Right kidney (tissue), 1 donor: ENCODE results near the gene KRTAP10-7.
"Not testable (repeated sequence)": the region's sequence is repeated elsewhere in the genome, so short reads cannot be mapped to it uniquely, and the experiment has no call there.

Experiments used
- DNase-seq: peaks from one replicate; pipeline ENCODE4 v3.0.0-alpha.2; 2016

KRTAP10-7 gene

GRCh38 chr21:44636209-44637017 lies 36.0 kb downstream of the KRTAP10-7 start:
- no peak for DNase-seq

DNA sequence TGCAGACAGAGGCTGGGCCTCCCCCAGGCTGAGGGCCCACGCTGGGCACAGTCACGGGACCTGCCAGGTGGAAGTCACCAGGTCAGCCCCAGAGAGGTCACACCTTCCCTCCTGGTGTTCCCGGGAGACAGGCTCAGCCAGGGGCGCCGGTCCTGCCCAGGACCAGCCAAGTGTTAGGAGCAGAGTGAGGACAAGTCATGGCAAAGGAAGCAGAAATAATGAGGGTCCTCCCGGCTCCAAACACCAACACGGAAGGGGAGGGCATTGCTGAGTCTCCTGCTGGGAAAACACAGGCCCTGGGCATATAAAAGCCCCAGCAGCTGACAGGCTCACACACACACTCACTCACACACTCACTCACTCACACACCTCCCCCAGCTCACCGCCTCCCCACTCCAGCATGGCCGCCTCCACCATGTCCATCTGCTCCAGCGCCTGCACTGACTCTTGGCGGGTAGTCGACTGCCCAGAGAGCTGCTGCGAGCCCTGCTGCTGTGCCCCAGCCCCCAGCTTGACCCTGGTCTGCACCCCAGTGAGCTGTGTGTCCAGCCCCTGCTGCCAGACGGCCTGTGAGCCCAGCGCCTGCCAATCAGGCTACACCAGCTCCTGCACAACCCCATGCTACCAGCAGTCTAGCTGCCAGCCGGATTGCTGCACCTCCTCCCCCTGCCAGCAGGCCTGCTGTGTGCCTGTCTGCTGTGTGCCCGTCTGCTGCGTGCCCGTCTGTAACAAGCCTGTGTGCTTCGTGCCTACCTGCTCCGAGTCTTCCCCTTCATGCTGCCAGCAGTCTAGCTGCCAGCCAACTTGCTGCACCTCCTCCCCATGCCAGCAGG lies 36.8 kb downstream of the KRTAP10-7 start, which contains the start of gene KRTAP10-10:
TSS of gene KRTAP10-10 (plus strand) at position 339 of the 833 bp plus-strand sequence. CDS start at position 401, 62 bp downstream.
- no peak for DNase-seq

DNA sequence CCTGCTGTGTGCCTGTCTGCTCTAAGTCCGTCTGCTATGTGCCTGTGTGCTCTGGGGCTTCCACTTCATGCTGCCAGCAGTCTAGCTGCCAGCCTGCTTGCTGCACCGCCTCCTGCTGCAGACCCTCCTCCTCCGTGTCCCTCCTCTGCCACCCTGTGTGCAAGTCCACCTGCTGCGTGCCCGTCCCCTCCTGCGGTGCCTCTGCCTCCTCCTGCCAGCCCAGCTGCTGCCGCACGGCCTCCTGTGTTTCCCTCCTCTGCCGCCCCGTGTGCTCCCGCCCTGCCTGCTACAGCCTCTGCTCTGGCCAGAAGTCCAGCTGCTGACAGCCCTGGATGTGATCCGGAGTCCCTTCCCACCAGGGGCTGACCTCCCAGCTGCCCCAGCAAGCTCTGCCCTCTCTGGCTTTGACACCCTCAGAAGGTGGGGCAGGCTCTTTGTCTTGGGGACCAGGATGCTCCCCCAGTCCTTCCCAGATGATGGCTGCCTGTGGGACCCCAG lies 37.5 kb downstream of the KRTAP10-7 start:
- not testable (repeated sequence) for DNase-seq

DNA sequence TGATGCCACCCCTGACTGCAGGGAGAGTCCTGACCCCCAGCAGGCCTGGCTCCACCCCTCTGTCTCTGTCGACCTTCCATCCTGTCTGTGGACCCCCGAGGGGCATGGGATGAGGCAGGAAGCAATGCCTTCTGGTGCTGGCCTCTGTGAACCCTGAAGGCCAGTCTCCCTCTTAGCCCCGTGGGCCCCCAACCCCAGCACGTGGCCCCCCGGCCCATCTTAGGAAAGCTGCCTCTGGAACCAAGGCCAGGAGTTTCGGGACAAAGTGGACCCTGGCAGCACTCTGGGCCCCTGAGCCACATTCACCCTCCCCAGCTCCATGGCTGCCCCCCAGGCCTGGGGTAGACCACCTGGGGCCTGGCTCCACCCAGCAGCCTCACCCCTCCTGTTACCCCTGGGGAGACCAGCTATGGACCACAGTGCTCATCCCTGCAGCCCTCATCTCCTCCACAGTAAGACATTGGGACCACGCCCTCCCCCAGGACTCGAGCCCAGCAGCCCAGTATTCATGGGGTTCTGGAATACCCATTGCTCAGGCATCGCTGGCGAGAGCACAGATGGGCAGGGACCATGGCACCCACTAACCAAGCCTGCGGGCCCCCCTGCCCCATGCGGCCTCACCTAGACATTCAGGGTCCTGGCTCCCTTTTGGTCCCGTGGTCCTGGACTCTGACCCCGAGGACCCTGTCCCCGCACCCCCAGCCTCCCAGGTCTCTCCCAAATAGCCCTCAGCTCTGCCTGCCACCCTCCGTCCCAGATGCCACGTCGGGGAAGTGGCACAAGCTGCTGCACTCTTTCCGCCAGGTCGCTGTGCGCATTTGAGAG lies 38.3 kb downstream of the KRTAP10-7 start:
- not testable (repeated sequence) for DNase-seq

GRCh38 chr21:44639331-44639655 lies 38.9 kb downstream of the KRTAP10-7 start:
- DNase-seq = no peak

DNA sequence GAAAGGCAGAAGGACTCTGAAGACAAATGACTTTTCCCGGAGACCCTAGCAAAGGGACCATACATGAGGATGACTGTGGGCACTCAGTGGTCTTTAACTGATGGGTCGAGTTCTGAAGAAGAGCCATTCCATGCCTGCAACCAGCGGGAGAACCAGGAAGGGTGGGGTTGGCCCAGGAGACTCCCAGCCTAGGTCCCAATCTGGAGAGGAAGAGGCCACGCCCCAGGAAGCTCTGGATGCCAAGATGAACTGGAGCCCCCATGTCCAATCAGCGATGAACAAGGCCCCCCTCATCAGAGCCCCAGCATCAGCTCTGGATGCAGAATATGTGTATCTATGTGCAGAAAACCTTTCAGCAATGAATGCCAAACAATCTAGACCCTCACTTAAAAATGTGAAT lies 40.4 kb downstream of the KRTAP10-7 start:
- no peak for DNase-seq

- no peak for DNase-seq
These were observed 43.4 kb downstream of the KRTAP10-7 start for GRCh38 chr21:44643741-44644310.

DNA sequence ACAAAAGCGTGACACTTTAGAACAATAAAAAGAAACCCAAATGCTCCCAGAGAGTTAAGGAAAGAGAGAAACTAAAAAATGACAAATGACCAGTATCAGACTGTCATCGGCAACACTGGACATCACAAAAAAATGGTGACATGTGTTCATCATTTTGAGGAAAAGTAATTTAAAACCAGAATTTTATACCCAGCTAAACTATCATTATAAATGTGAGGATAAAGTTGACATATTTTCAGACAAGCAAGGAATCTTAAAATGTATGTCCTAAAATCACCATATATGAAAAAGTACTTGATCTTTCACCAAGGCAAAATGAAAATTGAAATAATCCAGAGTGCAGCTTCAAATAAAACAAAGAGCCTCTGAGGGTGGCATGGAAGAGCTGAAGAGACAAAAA lies 44.5 kb downstream of the KRTAP10-7 start:
- DNase-seq = no peak

- not testable (repeated sequence) for DNase-seq
These were observed 46.2 kb downstream of the KRTAP10-7 start, which contains the start of gene KRTAP10-11 for GRCh38 chr21:44646366-44647221. Gene KRTAP10-11 (plus strand): TSS chr21:44646414. CDS start chr21:44646459, 45 bp downstream.

DNA sequence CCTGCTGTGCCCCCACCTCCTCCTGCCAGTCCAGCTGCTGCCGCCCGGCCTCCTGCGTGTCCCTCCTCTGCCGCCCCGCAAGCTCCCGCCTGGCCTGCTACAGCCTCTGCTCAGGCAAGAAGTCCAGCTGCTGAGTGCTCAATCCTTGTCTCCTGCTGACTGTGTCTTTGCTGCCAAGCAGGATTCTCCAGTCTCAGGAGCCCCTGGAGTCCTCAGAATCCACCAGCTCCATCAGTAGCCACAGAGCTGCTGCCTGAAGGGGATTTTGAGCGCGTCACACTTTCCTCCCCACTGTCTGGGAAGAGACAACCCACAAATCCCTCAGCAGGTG lies 46.8 kb downstream of the KRTAP10-7 start:
- no peak for DNase-seq

DNA sequence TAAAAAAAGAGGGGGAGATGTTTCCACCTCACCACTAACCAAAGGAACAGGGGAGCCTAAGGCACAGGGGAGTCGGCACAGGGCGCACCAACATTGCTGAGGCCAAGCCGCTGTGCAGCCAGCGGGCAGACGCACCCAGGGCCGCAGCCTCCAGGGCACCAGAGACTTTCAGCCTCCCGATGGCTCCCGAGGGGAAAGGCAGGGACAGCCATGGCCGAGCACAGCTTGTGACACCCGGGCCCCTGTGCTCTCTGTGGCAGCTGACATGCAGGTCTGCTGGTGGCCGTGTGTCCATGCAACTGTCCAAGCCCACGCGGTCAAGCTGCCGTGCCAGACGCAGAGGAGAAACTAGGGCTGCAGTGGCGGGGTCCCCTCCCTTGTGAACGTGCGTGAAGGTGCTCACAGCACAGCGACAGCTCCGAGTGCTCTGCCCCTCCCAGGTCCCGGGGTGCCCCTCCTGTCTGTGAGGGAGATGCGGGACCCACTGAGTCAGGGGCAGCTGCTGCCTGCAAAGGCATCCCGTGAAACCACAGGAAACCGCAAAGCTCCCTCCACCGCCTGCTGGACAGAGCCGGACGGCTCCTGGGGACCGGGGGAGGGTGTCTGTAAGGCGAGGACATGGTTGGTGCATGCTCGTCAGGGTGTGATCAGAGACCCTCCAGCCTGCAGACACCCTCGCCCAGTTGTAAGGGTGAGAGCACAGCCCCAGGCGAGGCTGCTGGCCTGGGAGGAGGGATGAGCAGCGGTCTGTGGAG lies 48.3 kb downstream of the KRTAP10-7 start:
- DNase-seq = no peak

- DNase-seq = no peak
These were observed 49.2 kb downstream of the KRTAP10-7 start for GRCh38 chr21:44649521-44650100.

DNA sequence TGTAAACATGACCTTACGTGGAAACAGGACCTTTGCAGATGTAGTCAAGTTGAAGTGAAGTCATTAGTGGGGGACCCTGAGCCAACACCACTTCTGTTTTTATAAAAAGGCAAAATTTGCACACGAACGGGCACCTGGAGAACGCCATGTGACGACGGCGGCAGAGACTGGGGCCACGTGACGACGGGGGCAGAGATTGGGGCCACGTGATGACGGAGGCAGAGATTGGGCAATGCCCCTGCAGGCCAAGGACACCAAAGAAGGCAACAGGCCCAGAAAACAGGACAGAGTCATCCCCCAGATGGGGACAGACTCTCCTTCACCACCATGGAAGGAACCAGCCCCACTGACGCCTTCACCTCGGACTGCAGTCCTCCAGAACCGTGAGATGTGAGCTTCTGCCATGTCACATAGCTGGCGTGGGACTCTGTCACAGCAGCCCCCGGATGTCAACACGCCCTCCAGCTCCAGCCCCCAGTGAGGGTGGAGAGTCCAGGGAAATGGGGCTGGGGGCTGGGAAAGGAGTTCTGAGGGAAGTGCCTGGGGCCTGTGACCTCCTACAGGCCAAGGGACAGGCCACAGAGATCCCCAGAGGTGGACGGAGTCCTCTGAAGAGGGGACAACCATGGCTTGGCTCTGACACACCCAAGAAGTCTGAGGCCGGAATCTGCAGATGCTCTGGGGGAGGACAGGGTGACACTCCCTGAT lies 50.0 kb downstream of the KRTAP10-7 start:
- no peak for DNase-seq

DNA sequence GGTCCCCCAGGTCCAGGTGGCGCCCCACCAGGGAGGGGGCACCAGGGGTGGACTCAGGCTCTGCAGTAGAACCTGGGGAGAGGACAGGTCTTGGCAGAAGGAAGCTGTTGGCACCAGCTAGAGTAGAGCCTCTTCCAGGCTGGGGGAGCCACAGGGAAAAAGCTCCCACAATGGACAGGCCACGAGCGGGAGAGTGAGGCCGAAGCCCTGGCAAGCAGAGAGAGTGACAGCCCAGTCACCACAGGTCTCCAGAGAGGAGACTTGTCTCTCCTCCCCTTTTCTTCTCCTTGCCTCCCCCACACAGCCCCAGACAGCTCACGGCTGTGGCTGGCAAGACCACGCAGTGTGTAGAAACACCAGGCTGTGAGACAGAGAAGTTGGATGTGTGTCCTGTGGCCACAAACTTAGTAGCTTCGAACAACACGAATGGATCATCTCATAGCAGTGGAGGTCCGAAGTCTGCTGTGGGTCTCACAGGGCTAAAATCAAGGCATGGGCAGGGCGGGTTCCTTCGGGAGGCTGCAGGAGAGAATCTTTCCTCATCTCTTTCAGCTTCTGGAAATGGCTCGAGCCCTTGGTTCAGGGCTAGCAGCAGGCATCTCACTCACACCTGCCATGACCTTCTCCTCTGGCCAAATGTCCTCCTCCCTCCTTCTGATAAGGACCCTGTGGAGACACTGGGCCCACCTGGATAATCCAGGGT lies 50.7 kb downstream of the KRTAP10-7 start:
- DNase-seq = no peak
